Vagina (tissue), 2 donors: ENCODE data around the gene FGF19.

Source experiments
- POLR2A ChIP-seq, 2 donors: fragments of 450-650 bp; IDR thresholded peaks; one replicate each; pipeline ENCODE4 v1.6.1; 2017; ENCODE audit warnings: antibody characterized with exemption in 2 of 2, mild to moderate bottlenecking in 2 of 2, moderate library complexity in 2 of 2
- TF ChIP-seq, protein P1 (sequence below), 3 experiments: fragments of 450-650 bp in 2 of 3; fragments of 200-600 bp in 1 of 3; sonication (generic) in 1 of 3; IDR thresholded peaks; one replicate each; pipeline ENCODE4 v1.5.1; 2017 to 2019; ENCODE audit warnings: antibody characterized with exemption in 3 of 3, mild to moderate bottlenecking in 2 of 3, moderate library complexity in 2 of 3

DNA sequence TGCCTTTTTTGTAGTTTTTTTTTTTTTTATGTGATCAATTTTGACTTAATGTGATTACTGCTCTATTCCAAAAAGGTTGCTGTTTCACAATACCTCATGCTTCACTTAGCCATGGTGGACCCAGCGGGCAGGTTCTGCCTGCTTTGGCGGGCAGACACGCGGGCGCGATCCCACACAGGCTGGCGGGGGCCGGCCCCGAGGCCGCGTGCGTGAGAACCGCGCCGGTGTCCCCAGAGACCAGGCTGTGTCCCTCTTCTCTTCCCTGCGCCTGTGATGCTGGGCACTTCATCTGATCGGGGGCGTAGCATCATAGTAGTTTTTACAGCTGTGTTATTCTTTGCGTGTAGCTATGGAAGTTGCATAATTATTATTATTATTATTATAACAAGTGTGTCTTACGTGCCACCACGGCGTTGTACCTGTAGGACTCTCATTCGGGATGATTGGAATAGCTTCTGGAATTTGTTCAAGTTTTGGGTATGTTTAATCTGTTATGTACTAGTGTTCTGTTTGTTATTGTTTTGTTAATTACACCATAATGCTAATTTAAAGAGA is 50.3 kb downstream of the FGF19 start:
- TF ChIP-seq, protein P1, sequence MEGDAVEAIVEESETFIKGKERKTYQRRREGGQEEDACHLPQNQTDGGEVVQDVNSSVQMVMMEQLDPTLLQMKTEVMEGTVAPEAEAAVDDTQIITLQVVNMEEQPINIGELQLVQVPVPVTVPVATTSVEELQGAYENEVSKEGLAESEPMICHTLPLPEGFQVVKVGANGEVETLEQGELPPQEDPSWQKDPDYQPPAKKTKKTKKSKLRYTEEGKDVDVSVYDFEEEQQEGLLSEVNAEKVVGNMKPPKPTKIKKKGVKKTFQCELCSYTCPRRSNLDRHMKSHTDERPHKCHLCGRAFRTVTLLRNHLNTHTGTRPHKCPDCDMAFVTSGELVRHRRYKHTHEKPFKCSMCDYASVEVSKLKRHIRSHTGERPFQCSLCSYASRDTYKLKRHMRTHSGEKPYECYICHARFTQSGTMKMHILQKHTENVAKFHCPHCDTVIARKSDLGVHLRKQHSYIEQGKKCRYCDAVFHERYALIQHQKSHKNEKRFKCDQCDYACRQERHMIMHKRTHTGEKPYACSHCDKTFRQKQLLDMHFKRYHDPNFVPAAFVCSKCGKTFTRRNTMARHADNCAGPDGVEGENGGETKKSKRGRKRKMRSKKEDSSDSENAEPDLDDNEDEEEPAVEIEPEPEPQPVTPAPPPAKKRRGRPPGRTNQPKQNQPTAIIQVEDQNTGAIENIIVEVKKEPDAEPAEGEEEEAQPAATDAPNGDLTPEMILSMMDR (IDR thresholded peaks at IDR 0.05): no peak
- TF ChIP-seq POLR2A (IDR thresholded peaks at IDR 0.05): no peak
